BLaER1 (cell line): Measurements from ENCODE around the gene VOPP1.

ENCODE experiments used
- H3K27ac ChIP-seq: shearing (Covaris generic); formaldehyde crosslinking; 2 replicates; pipeline ENCODE4 v1.8.1; 2022
- H3K27me3 ChIP-seq: shearing (Covaris generic); formaldehyde crosslinking; 2 replicates; pipeline ENCODE4 v1.8.1; 2022
- H3K36me3 ChIP-seq: shearing (Covaris generic); formaldehyde crosslinking; 2 replicates; pipeline ENCODE4 v1.8.1; 2022
- H3K4me1 ChIP-seq: shearing (Covaris generic); formaldehyde crosslinking; 2 replicates; pipeline ENCODE4 v1.8.1; 2022
- H3K4me2 ChIP-seq: shearing (Covaris generic); formaldehyde crosslinking; 2 replicates; pipeline ENCODE4 v1.8.1; 2022
- H3K4me3 ChIP-seq: shearing (Covaris generic); formaldehyde crosslinking; 2 replicates; pipeline ENCODE4 v1.8.1; 2022
- H3K9ac ChIP-seq: shearing (Covaris generic); formaldehyde crosslinking; 2 replicates; pipeline ENCODE4 v1.8.1; 2022
- H3K9me3 ChIP-seq: shearing (Covaris generic); formaldehyde crosslinking; 2 replicates; pipeline ENCODE4 v1.8.1; 2022
- H4K20me1 ChIP-seq: shearing (Covaris generic); formaldehyde crosslinking; 2 replicates; pipeline ENCODE4 v1.8.1; 2022
- Cebpa-rat ChIP-seq: shearing (Covaris generic); IDR thresholded peaks from 2 replicates; pipeline ENCODE4 v1.8.1; 2022

Gene VOPP1

DNA sequence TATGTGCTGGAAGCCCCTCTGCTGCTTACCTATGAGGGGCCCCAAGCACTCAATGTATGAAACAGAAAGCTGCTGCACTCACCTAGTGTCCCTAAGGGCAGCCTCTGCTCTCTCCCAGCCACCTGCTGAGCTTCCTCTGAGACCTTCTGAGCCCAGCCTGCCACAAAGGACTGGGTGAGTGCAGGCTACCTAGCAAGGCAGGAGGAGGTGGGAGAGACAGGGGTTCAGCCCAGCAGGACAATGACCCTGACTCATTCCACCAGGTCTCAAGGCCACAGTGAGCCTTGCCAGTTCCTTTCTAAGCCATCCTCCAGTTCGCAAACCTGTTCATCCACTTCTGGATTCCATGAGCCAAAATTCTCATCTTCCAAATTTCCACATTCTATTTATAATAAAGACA, 16.3 kb downstream of the VOPP1 start:
- H3K9ac ChIP-seq, result no peak overlapping the region
- H3K27me3 ChIP-seq, result no peaks in the 10 kb centered on the region
- TF ChIP-seq Cebpa-rat, result no peak
- H3K4me1 ChIP-seq, result peaks cover 43% of the 10 kb centered on the region
- H3K4me3 ChIP-seq, result no peak overlapping the region
- peaks cover 92% of the 10 kb centered on the region for H4K20me1 ChIP-seq
- peaks cover 4% of the 10 kb centered on the region for H3K9me3 ChIP-seq
- peaks cover 20% of the 10 kb centered on the region; the same call in 1 of the 2 replicates for H3K36me3 ChIP-seq
- H3K4me2 ChIP-seq, result no peak overlapping the region
- no peak overlapping the region for H3K27ac ChIP-seq

DNA sequence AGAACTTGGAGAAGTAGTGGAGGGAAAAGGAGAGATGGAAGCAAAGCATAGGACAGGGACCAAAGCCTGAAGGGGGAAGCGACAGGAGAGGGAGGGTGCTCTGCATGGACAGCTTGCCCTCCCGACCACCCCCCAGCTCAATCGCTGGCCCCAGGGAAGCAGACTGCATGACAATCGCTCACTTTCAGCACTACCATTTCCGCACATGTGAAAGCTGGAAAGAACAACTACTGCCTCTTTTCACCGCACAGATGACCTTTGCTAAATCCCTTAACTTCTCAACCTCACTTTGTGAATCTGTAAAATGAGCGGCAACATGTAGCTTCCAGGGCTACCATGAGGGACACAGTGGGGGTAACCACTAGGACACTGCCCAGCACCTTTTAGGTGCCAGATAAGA, 17.1 kb downstream of the VOPP1 start:
- peaks cover 20% of the 10 kb centered on the region; the same call in 1 of the 2 replicates for H3K36me3 ChIP-seq
- peaks cover 7% of the 10 kb centered on the region for H3K9me3 ChIP-seq
- H4K20me1 ChIP-seq, result peaks cover 90% of the 10 kb centered on the region
- no peak overlapping the region for H3K4me2 ChIP-seq
- H3K9ac ChIP-seq, result no peak overlapping the region
- no peak overlapping the region for H3K4me3 ChIP-seq
- H3K27ac ChIP-seq, result no peak overlapping the region
- no peaks in the 10 kb centered on the region for H3K27me3 ChIP-seq
- H3K4me1 ChIP-seq, result peaks cover 51% of the 10 kb centered on the region
- no peak for TF ChIP-seq Cebpa-rat

DNA sequence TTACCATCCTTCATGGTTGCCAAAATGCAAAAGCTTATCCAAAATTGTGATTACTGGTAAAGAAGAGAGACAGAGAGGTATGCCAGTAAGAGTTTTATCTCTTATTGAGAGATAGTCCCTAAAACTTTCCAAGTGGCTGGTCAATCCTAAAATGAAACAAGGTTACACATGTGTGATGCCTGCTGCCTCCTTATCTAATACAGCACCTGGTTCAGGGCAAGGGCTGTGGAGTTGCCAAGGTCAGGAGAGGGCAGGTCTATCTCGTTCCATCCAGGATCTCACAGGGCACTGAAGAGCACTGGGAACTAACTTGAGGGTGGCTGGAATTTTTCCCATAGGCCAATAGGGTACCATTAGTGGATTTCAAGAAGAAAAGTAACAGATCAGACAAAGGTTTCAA, 18.3 kb downstream of the VOPP1 start:
- Histone ChIP-seq H4K20me1 (peaks cover 90% of the 10 kb centered on the region), H3K4me3 (no peak overlapping the region), H3K9me3 (peaks cover 7% of the 10 kb centered on the region), H3K36me3 (peaks cover 20% of the 10 kb centered on the region; the same call in 1 of the 2 replicates), H3K27ac (no peak overlapping the region), H3K9ac (no peak overlapping the region), H3K4me1 (peaks cover 62% of the 10 kb centered on the region), H3K27me3 (no peaks in the 10 kb centered on the region), H3K4me2 (peak overlapping the region; percentile 45)
- no peak for TF ChIP-seq Cebpa-rat

- Histone ChIP-seq H3K4me3 (no peak overlapping the region), H4K20me1 (peaks cover 90% of the 10 kb centered on the region), H3K36me3 (peaks cover 20% of the 10 kb centered on the region; the same call in 1 of the 2 replicates), H3K4me2 (peak overlapping the region; percentile 45), H3K27me3 (no peaks in the 10 kb centered on the region), H3K9ac (no peak overlapping the region), H3K9me3 (peaks cover 7% of the 10 kb centered on the region), H3K27ac (no peak overlapping the region), H3K4me1 (peaks cover 66% of the 10 kb centered on the region)
- no peak for TF ChIP-seq Cebpa-rat
Measured at GRCh38 chr7:55553024-55553345, 19.3 kb downstream of the VOPP1 start.

GRCh38 chr7:55552320-55553023, 19.8 kb downstream of the VOPP1 start:
- Histone ChIP-seq H3K9me3 (peaks cover 7% of the 10 kb centered on the region), H4K20me1 (peaks cover 90% of the 10 kb centered on the region), H3K27ac (peak overlapping the region; percentile 20; the same call in 1 of the 2 replicates), H3K9ac (no peak overlapping the region), H3K36me3 (peaks cover 20% of the 10 kb centered on the region; the same call in 1 of the 2 replicates), H3K27me3 (no peaks in the 10 kb centered on the region), H3K4me3 (no peak overlapping the region), H3K4me1 (peaks cover 66% of the 10 kb centered on the region), H3K4me2 (peak overlapping the region; percentile 45)
- TF ChIP-seq Cebpa-rat, result no peak

- no peak for TF ChIP-seq Cebpa-rat
- H3K9me3 ChIP-seq, result peaks cover 7% of the 10 kb centered on the region
- no peak overlapping the region for H3K27ac ChIP-seq
- H3K4me3 ChIP-seq, result no peak overlapping the region
- H3K27me3 ChIP-seq, result no peaks in the 10 kb centered on the region
- H3K4me2 ChIP-seq, result no peak overlapping the region
- no peak overlapping the region for H3K9ac ChIP-seq
- peaks cover 16% of the 10 kb centered on the region; the same call in 1 of the 2 replicates for H3K36me3 ChIP-seq
- H4K20me1 ChIP-seq, result peaks cover 86% of the 10 kb centered on the region
- peaks cover 74% of the 10 kb centered on the region for H3K4me1 ChIP-seq
Measured at GRCh38 chr7:55550841-55551537, 21.3 kb downstream of the VOPP1 start.

GRCh38 chr7:55550010-55550663, 22.2 kb downstream of the VOPP1 start:
- Histone ChIP-seq H3K36me3 (peaks cover 15% of the 10 kb centered on the region; the same call in 1 of the 2 replicates), H3K4me2 (peak overlapping the region; percentile 75), H3K27me3 (no peaks in the 10 kb centered on the region), H4K20me1 (peaks cover 77% of the 10 kb centered on the region), H3K9ac (no peak overlapping the region), H3K9me3 (peaks cover 12% of the 10 kb centered on the region), H3K27ac (peak overlapping the region; percentile 64), H3K4me1 (peaks cover 74% of the 10 kb centered on the region), H3K4me3 (no peak overlapping the region)
- TF ChIP-seq Cebpa-rat, result no peak

GRCh38 chr7:55549457-55549856, 22.8 kb downstream of the VOPP1 start:
- peaks cover 70% of the 10 kb centered on the region for H3K4me1 ChIP-seq
- H3K9ac ChIP-seq, result no peak overlapping the region
- H4K20me1 ChIP-seq, result peaks cover 70% of the 10 kb centered on the region
- H3K27me3 ChIP-seq, result no peaks in the 10 kb centered on the region
- TF ChIP-seq Cebpa-rat, result no peak
- peak overlapping the region; percentile 75 for H3K4me2 ChIP-seq
- H3K4me3 ChIP-seq, result no peak overlapping the region
- H3K36me3 ChIP-seq, result peaks cover 13% of the 10 kb centered on the region; the same call in 1 of the 2 replicates
- peak overlapping the region; percentile 64 for H3K27ac ChIP-seq
- peaks cover 16% of the 10 kb centered on the region for H3K9me3 ChIP-seq

- Histone ChIP-seq H3K4me1 (peaks cover 58% of the 10 kb centered on the region), H3K36me3 (peaks cover 18% of the 10 kb centered on the region; the same call in 1 of the 2 replicates), H3K9me3 (peaks cover 20% of the 10 kb centered on the region), H3K4me2 (no peak overlapping the region), H4K20me1 (peaks cover 60% of the 10 kb centered on the region), H3K27me3 (no peaks in the 10 kb centered on the region), H3K9ac (no peak overlapping the region), H3K27ac (no peak overlapping the region), H3K4me3 (no peak overlapping the region)
- TF ChIP-seq Cebpa-rat, result no peak
Measured at GRCh38 chr7:55548295-55548731, 24.0 kb downstream of the VOPP1 start.
